SKM-1 (cell line): Measurements from ENCODE around the gene TBC1D21.

Experiments
- DNase-seq: peaks from one replicate; lab custom pipeline; 2025; ENCODE audit not compliant: unreplicated experiment; lab: John Stamatoyannopoulos, UW

The TBC1D21 gene

GRCh38 chr15:73858062-73858461 lies 15.3 kb upstream of the TBC1D21 start:
- DNase-seq, result no peak

- no peak for DNase-seq
Measured at GRCh38 chr15:73862276-73862675, 11.1 kb upstream of the TBC1D21 start.

- no peak for DNase-seq
Measured at GRCh38 chr15:73865379-73865778, 8.0 kb upstream of the TBC1D21 start.

- DNase-seq, result no peak
Measured at GRCh38 chr15:73865904-73866303, 7.5 kb upstream of the TBC1D21 start.

- no peak for DNase-seq
Measured at GRCh38 chr15:73866481-73866880, 6.9 kb upstream of the TBC1D21 start.

- no peak for DNase-seq
Measured at GRCh38 chr15:73866881-73867410, 6.4 kb upstream of the TBC1D21 start.

GRCh38 chr15:73867426-73867825 lies 5.9 kb upstream of the TBC1D21 start:
- DNase-seq, result no peak

- no peak for DNase-seq
Measured at GRCh38 chr15:73867956-73868355, 5.4 kb upstream of the TBC1D21 start.

- no peak for DNase-seq
Measured at GRCh38 chr15:73869216-73869995, 4.0 kb upstream of the TBC1D21 start.

GRCh38 chr15:73870700-73871408 lies 2.5 kb upstream of the TBC1D21 start:
- DNase-seq, result no peak

- no peak for DNase-seq
Measured at GRCh38 chr15:73872346-73872745, 1.0 kb upstream of the TBC1D21 start.

- peak; percentile 22 for DNase-seq
Measured at GRCh38 chr15:73873889-73874511, 636 bp downstream of the TBC1D21 start.

GRCh38 chr15:73879426-73879825 lies 6.1 kb downstream of the TBC1D21 start:
- no peak for DNase-seq

- DNase-seq, result no peak
Measured at GRCh38 chr15:73881579-73882320, 8.4 kb downstream of the TBC1D21 start.

GRCh38 chr15:73882761-73883419 lies 9.5 kb downstream of the TBC1D21 start:
- no peak for DNase-seq

GRCh38 chr15:73884159-73884558 lies 10.8 kb downstream of the TBC1D21 start:
- DNase-seq, result no peak

GRCh38 chr15:73885954-73886700 lies 12.8 kb downstream of the TBC1D21 start:
- DNase-seq, result no peak

- DNase-seq, result no peak
Measured at GRCh38 chr15:73886717-73887345, 13.5 kb downstream of the TBC1D21 start.

- DNase-seq, result no peak
Measured at GRCh38 chr15:73887481-73887880, 14.1 kb downstream of the TBC1D21 start.
